ENCODE results near the gene KHK.

GRCh38 chr2:27134781-27135477 lies 48.4 kb downstream of the KHK start:
- no peak for TF ChIP-seq CTCF (optimal IDR thresholded peaks at IDR 0.05 in 1 of 3, IDR thresholded peaks at IDR 0.05 in 1 of 3, conservative IDR thresholded peaks at IDR 0.05 in 1 of 3; ENCODE audit: extremely low read depth in 1 of 3, insufficient read depth in 2 of 3, low read length in 3 of 3)
- TF ChIP-seq EZH2 (IDR thresholded peaks at IDR 0.05; ENCODE audit: low read length) = no peak

All from keratinocyte (primary cell).